ENCODE data around the gene DDR2. TPM values are rescaled to one million over a fixed set of nuclear protein-coding genes. Genes with fewer than 3 reads are reported as not detected.

DDR2 gene
- polyA plus RNA-seq, 1 donor from 2014 or later = 0.69 TPM

DNA sequence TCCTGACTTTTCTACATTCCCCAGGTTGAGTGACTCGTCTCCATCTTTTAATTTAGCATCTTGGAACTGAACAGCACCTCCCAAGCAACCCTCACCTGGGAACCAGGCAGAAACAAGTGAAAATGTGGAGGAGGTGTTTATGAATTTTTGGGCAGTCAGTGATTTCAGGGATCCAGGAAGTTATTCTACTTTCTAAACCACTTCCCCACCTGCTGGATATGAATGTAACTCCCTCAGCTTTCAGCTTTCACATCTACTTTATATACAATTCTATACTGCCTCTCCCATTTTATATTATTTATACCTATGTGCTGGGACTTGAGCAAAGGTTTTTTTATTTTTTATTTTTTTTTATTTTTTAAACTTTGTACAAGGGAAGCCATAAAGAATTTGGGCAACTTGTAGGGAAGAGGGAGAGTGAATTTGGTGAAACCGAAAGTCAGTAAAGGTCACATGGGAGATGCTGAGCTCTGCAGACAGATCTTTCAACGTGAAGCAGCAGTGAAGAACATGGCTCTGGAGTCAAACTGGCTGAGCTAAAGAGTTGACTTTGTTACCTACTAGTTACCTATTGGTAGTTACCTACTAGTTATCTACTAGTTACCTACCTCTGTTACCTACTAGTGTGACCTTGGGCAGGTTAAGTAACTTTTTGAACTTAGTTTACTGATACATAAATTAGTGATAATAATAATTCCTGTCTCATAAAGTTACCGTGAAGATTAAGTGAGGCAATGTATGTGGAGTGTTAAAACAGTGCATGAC lies 45.5 kb downstream of the DDR2 start:
- H3K9ac ChIP-seq (ENCODE audit: low read length) = no peak overlapping the region
- no peak overlapping the region for H3K4me3 ChIP-seq (ENCODE audit: low read length)
- H3K9me2 ChIP-seq (ENCODE audit: insufficient read depth, low read length) = no peaks in the 10 kb centered on the region
- no peaks in the 10 kb centered on the region for H3K27me3 ChIP-seq (ENCODE audit: insufficient read depth, low read depth, low read length)
- no peaks in the 10 kb centered on the region for H3K36me3 ChIP-seq (ENCODE audit: insufficient read depth, low read length)
- no peaks in the 10 kb centered on the region for H3F3A ChIP-seq (ENCODE audit: insufficient read depth, low read length, poor library complexity, severe bottlenecking)
- no peak for TF ChIP-seq POLR2AphosphoS5 (IDR thresholded peaks at IDR 0.05)
- TF ChIP-seq TAF1 (IDR thresholded peaks at IDR 0.05; ENCODE audit: low read depth) = no peak
- no peak for TF ChIP-seq CTCF (IDR thresholded peaks at IDR 0.05; ENCODE audit: poor library complexity, severe bottlenecking)
- TF ChIP-seq EP300 (conservative IDR thresholded peaks at IDR 0.05; ENCODE audit: poor library complexity, severe bottlenecking) = no peak
- H3K27ac ChIP-seq (ENCODE audit: low read length) = no peak overlapping the region
- H3K79me2 ChIP-seq (replicated peaks; ENCODE audit: insufficient read depth, low read length) = no peaks in the 10 kb centered on the region
- no peak overlapping the region for H3K4me2 ChIP-seq (ENCODE audit: low read length)
- H2AFZ ChIP-seq (ENCODE audit: low read depth, low read length) = no peak overlapping the region
- no peaks in the 10 kb centered on the region for H3K9me3 ChIP-seq (ENCODE audit: low read length)
- no peaks in the 10 kb centered on the region for H4K20me1 ChIP-seq (ENCODE audit: insufficient read depth)

GRCh38 chr1:162678439-162678838 lies 46.2 kb downstream of the DDR2 start:
- H3K9ac ChIP-seq (ENCODE audit: low read length) = no peak overlapping the region
- no peaks in the 10 kb centered on the region for H4K20me1 ChIP-seq (ENCODE audit: insufficient read depth)
- H3K9me2 ChIP-seq (ENCODE audit: insufficient read depth, low read length) = no peaks in the 10 kb centered on the region
- no peaks in the 10 kb centered on the region for H3K79me2 ChIP-seq (replicated peaks; ENCODE audit: insufficient read depth, low read length)
- TF ChIP-seq MXI1 (conservative IDR thresholded peaks at IDR 0.05; ENCODE audit: poor library complexity, severe bottlenecking) (no peak), CTCF (IDR thresholded peaks at IDR 0.05; ENCODE audit: poor library complexity, severe bottlenecking) (no peak), REST (IDR thresholded peaks at IDR 0.05; ENCODE audit: borderline replicate concordance) (no peak), EP300 (conservative IDR thresholded peaks at IDR 0.05; ENCODE audit: poor library complexity, severe bottlenecking) (no peak), TAF1 (IDR thresholded peaks at IDR 0.05; ENCODE audit: low read depth) (no peak)
- H3K27ac ChIP-seq (ENCODE audit: low read length) = no peak overlapping the region
- no peak overlapping the region for H3K4me3 ChIP-seq (ENCODE audit: low read length)
- no peaks in the 10 kb centered on the region for H3K27me3 ChIP-seq (ENCODE audit: insufficient read depth, low read depth, low read length)
- no peak overlapping the region for H2AFZ ChIP-seq (ENCODE audit: low read depth, low read length)
- no peaks in the 10 kb centered on the region for H3K36me3 ChIP-seq (ENCODE audit: insufficient read depth, low read length)
- no peaks in the 10 kb centered on the region for H3K9me3 ChIP-seq (ENCODE audit: low read length)
- no peaks in the 10 kb centered on the region for H3F3A ChIP-seq (ENCODE audit: insufficient read depth, low read length, poor library complexity, severe bottlenecking)
- no peak overlapping the region for H3K4me2 ChIP-seq (ENCODE audit: low read length)
